Uterus (tissue), 4 donors: ENCODE results near the gene TRPV5. TPM values are rescaled to one million over a fixed set of nuclear protein-coding genes. Genes with fewer than 3 reads are reported as not detected.

Experiments
- DNase-seq, 2 donors: peaks; one replicate each; pipeline ENCODE4 v3.0.0-alpha.2; 2019 to 2020
- H3K27ac ChIP-seq, 2 donors: fragments of 200-600 bp; sonication (generic); 1 replicate in 1 of 2; 2 replicates in 1 of 2; pipeline ENCODE4 v1.5.1; 2016 to 2018
- H3K27me3 ChIP-seq, 2 donors: fragments of 200-600 bp; sonication (generic); one replicate each; pipeline ENCODE4 v1.5.1; 2018 to 2019; ENCODE audit warnings: control low read depth in 1 of 2
- H3K36me3 ChIP-seq, 2 donors: fragments of 200-600 bp; sonication (generic); one replicate each; pipeline ENCODE4 v1.5.1; 2019; ENCODE audit warnings: control low read depth in 1 of 2
- H3K4me1 ChIP-seq, 2 donors: fragments of 200-600 bp; sonication (generic); one replicate each; pipeline ENCODE4 v1.5.1; 2018 to 2019; ENCODE audit warnings: control low read depth in 1 of 2
- H3K4me3 ChIP-seq, 2 donors: fragments of 200-600 bp; sonication (generic); 1 replicate in 1 of 2; 2 replicates in 1 of 2; pipeline ENCODE4 v1.5.1; 2018 to 2019; ENCODE audit warnings: mild to moderate bottlenecking in 1 of 2
- H3K9me3 ChIP-seq, 2 donors: fragments of 200-600 bp; sonication (generic); one replicate each; pipeline ENCODE4 v1.5.1; 2019; ENCODE audit warnings: control low read depth in 1 of 2
- CTCF ChIP-seq, 4 experiments: fragments of 200-600 bp in 2 of 4; fragments of 450-650 bp in 2 of 4; sonication (generic) in 2 of 4; IDR thresholded peaks; one replicate each; pipeline ENCODE4 v1.5.1; 2016 to 2019; ENCODE audit warnings: antibody characterized with exemption in 4 of 4, mild to moderate bottlenecking in 2 of 4, moderate library complexity in 1 of 4
- POLR2A ChIP-seq, 2 donors: fragments of 450-650 bp; IDR thresholded peaks; one replicate each; pipeline ENCODE4 v1.6.1; 2016; ENCODE audit warnings: antibody characterized with exemption in 2 of 2, mild to moderate bottlenecking in 1 of 2, moderate library complexity in 1 of 2
- intact Hi-C: fragments of 100-400 bp; cut with DNase I; formaldehyde crosslinking; loops from one replicate; pipeline ENCODE4 v1.15.1; 2023; ENCODE audit warnings: low total_unique reads
- total RNA-seq, 4 donors: library from RNA; depleted of rRNA in 3 of 4; stranded (reverse); fragments of >200 nt in 3 of 4; gene quantifications; one replicate each; pipeline versions ENCODE4 v1.1.0 to v1.2.4, GENCODE V29; 2014 to 2023
- donor health status: DM: yes; HTN: yes; CAD: no.

Gene TRPV5
- total RNA-seq, 4 donors from 2014 or later = 0.34 TPM; not detected in 3

- Histone ChIP-seq H3K9me3 (no peaks in the 10 kb centered on the region), H3K27ac (no peak overlapping the region), H3K27me3 (no peaks in the 10 kb centered on the region), H3K4me3 (no peak overlapping the region), H3K4me1 (no peaks in the 10 kb centered on the region), H3K36me3 (no peaks in the 10 kb centered on the region)
- DNase-seq = no peak
- intact Hi-C loops = no loop called here
- TF ChIP-seq POLR2A (IDR thresholded peaks at IDR 0.05) (no peak), CTCF (IDR thresholded peaks at IDR 0.05) (no peak)
Measured at GRCh38 chr7:142867398-142868187, 66.0 kb downstream of the TRPV5 start.

- Histone ChIP-seq H3K36me3 (no peaks in the 10 kb centered on the region), H3K4me1 (no peaks in the 10 kb centered on the region), H3K27ac (no peak overlapping the region), H3K4me3 (no peak overlapping the region), H3K27me3 (no peaks in the 10 kb centered on the region), H3K9me3 (no peaks in the 10 kb centered on the region)
- no peak for DNase-seq
- TF ChIP-seq CTCF (IDR thresholded peaks at IDR 0.05) = no peak
- TF ChIP-seq POLR2A (IDR thresholded peaks at IDR 0.05) = no peak
- intact Hi-C loops = no loop called here
Measured at GRCh38 chr7:142867097-142867378, 66.5 kb downstream of the TRPV5 start.

GRCh38 chr7:142866361-142867096 is 67.0 kb downstream of the TRPV5 start:
- H3K4me3 ChIP-seq = no peak overlapping the region
- H3K27ac ChIP-seq = no peak overlapping the region
- peak in 1 of 2 donors; percentile 38 for DNase-seq
- intact Hi-C loops = no loop called here
- no peak for TF ChIP-seq POLR2A (IDR thresholded peaks at IDR 0.05)
- TF ChIP-seq CTCF (IDR thresholded peaks at IDR 0.05) = peak; percentile 33 to 50 (median 36)
- no peaks in the 10 kb centered on the region for H3K4me1 ChIP-seq
- no peaks in the 10 kb centered on the region for H3K36me3 ChIP-seq
- H3K27me3 ChIP-seq = no peaks in the 10 kb centered on the region
- no peaks in the 10 kb centered on the region for H3K9me3 ChIP-seq

GRCh38 chr7:142865766-142866165 is 67.8 kb downstream of the TRPV5 start:
- H3K27me3 ChIP-seq = no peaks in the 10 kb centered on the region
- no peaks in the 10 kb centered on the region for H3K36me3 ChIP-seq
- intact Hi-C loops = no loop called here
- no peak for DNase-seq
- TF ChIP-seq POLR2A (IDR thresholded peaks at IDR 0.05) (no peak), CTCF (IDR thresholded peaks at IDR 0.05) (no peak)
- no peak overlapping the region for H3K27ac ChIP-seq
- no peaks in the 10 kb centered on the region for H3K4me1 ChIP-seq
- H3K9me3 ChIP-seq = no peaks in the 10 kb centered on the region
- H3K4me3 ChIP-seq = no peak overlapping the region

GRCh38 chr7:142864980-142865747 is 68.4 kb downstream of the TRPV5 start:
- no peak overlapping the region for H3K27ac ChIP-seq
- H3K9me3 ChIP-seq = no peaks in the 10 kb centered on the region
- no peaks in the 10 kb centered on the region for H3K4me1 ChIP-seq
- no peaks in the 10 kb centered on the region for H3K27me3 ChIP-seq
- intact Hi-C loops = no loop called here
- H3K4me3 ChIP-seq = no peak overlapping the region
- no peaks in the 10 kb centered on the region for H3K36me3 ChIP-seq
- TF ChIP-seq POLR2A (IDR thresholded peaks at IDR 0.05) (no peak), CTCF (IDR thresholded peaks at IDR 0.05) (no peak)
- DNase-seq = no peak
